GM13977 (cell line): Measurements from ENCODE around the gene RIPOR2.

Experiments
- DNase-seq: peaks from one replicate; pipeline ENCODE4 v3.0.0; 2012; ENCODE audit warnings: low spot score
- in situ Hi-C: fragments of 300-500 bp; cut with MboI; formaldehyde crosslinking; loops from one replicate; pipeline ENCODE4 v1.12.0; 2022; ENCODE audit warnings: low sequenced_read_pairs, low pct_unique_long_range_greater_than_20kb, mixed read lengths, inconsistent platforms; ENCODE audit not compliant: unreplicated experiment
- TF ChIP-seq, protein P1 (sequence below): IDR thresholded peaks from 2 replicates; pipeline ENCODE4 v1.5.1; 2012; ENCODE audit warnings: mild to moderate bottlenecking, control low read depth; ENCODE audit not compliant: insufficient read depth; ENCODE audit errors: extremely low read depth, missing control alignments

Gene RIPOR2

DNA sequence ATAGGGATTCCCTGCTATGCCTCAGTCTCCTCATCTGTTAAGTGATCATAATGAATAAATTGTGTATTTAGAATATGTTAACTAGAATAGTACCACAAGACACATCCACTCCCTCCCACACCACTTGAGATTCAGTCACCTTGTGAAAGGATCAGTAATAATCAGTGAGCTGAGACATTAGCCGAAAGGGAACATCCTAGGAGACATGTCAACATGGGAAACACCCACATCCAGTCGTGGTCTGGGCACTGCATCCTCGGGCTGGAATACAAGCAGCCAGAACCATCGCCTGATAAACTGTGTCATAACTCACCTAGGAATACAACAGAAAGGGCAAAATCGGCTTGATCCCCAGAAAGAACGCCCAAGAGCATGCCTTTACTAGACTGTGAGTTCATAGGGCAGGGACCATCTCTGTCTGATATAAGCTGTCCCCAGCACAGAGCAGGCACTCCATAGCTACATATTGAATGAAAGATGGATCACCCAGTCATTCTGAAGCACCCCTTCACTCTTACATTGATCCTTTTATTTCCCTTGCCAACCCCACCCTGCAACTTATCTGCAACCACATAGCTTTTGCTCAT, 23.9 kb downstream of the RIPOR2 start:
- no peak for DNase-seq
- TF ChIP-seq, protein P1, sequence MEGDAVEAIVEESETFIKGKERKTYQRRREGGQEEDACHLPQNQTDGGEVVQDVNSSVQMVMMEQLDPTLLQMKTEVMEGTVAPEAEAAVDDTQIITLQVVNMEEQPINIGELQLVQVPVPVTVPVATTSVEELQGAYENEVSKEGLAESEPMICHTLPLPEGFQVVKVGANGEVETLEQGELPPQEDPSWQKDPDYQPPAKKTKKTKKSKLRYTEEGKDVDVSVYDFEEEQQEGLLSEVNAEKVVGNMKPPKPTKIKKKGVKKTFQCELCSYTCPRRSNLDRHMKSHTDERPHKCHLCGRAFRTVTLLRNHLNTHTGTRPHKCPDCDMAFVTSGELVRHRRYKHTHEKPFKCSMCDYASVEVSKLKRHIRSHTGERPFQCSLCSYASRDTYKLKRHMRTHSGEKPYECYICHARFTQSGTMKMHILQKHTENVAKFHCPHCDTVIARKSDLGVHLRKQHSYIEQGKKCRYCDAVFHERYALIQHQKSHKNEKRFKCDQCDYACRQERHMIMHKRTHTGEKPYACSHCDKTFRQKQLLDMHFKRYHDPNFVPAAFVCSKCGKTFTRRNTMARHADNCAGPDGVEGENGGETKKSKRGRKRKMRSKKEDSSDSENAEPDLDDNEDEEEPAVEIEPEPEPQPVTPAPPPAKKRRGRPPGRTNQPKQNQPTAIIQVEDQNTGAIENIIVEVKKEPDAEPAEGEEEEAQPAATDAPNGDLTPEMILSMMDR = no peak
- in situ Hi-C loops = no loop called here

DNA sequence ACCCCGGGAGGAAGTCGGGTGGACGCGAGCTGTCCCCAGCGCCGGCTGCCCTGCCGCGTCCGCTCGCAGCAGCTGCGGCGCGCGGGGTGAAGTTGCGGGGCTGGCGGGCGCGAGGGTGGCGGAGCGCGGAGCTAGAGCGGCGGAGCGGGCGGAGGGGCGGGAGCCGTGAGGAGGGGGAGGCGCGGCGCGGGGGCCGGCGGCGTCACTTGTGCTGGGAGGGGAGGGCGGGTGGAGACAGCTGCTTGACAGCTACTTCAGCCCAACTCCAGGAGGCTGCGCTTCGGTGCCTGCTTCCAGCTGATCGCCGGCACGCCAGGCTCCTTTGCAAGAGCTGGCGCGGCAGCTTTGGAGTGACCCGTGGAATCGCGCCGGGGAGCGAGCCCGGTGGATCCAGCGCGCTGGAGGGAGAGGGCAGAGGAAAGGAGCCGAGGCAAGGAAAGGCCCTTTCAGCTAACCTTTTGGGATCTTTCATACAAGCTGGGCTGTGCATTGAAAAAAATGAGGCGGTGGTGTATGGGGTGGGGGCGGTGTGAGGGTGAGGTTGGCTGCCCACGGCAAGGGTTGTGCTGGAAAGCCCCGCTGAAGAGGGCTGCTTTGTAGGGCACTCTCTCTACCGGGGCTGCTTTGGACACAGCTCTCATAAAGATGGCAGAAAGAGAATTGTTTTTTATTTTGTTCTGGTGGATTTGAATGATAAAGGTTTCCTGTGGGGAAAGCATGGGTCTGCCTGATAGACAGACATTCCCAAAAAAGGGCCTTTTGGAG, 24.6 kb downstream of the RIPOR2 start:
- TF ChIP-seq, protein P1 = no peak
- peak; percentile 44 for DNase-seq
- in situ Hi-C loops = no loop called here

DNA sequence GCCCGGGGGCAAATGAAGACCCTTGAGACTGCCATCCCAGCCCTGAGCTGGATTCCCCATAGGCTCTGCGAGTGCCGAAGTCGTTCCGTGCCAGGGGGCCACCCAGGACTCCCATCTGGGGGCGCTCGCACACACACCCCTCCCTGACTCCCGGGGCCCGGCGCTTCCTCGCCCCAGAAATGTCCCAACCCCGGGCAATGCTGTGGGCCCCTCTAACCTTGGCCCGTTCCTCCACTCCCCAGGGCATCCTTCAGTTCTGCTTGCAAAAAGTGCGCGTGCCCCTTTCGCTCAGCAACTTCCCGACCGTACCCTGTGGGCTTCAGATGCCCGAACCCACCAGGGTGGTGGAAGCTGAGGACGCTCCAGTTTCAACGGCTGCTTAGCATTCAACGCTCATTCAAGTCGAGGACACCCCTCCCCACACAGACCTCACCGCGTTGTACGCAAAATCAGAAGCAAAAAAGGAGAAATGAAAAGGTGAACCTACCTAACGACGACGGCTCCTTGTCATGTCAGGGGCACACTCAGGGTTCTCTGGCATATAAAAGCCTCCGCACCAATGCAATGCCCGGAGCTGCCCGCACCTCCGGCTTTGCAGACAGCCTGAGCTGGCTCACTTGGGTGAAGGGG, 25.3 kb downstream of the RIPOR2 start:
- in situ Hi-C loops = no loop called here
- DNase-seq = peak; percentile 48
- TF ChIP-seq, protein P1 = peak; percentile 44

DNA sequence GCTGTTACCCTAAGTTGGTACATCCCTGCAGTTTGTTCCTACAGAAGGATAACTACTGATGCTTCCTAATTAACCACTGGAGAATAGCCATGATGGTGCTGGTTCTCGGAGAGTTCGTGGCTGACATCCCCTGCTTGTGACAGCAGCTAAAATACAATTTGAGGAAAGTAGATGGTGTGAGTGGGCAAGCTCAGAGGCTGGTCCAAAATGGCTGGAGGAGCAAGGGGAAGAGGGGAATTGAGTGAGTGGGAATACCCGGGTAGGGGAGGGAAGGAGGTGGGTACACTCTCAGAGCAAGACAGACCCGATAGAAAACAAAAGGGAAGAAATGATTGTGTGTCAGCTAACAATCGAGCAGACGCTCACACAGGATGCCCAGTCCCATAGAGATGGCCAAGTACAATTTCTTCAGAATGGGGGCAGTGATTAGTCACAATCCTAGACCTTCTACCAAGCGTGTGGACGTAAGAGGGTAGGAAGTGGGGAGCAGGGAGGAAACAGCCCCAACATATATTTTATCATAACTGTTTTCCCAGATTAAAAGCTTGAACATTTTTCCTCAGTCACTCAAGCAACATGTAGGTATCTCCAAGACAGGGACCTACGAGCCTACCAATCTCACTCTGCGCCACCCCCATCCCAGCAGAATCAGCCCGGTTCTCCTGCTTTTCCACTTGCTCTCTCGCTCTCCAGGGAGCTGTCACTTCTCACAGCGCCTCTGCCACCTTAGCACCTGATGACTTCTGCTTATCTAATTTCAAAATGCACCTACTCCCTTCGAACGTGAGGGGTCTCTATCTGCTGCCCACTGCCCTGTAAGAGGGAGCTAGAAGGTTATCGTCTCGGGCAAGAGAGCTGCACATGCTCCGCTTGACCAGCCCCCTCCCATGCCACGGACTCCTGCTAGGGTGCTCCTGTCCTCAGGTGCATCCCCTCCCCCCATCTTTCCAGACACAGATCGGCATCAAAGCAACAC, 26.2 kb downstream of the RIPOR2 start:
- DNase-seq = no peak
- in situ Hi-C loops = no loop called here
- TF ChIP-seq, protein P1 = no peak

DNA sequence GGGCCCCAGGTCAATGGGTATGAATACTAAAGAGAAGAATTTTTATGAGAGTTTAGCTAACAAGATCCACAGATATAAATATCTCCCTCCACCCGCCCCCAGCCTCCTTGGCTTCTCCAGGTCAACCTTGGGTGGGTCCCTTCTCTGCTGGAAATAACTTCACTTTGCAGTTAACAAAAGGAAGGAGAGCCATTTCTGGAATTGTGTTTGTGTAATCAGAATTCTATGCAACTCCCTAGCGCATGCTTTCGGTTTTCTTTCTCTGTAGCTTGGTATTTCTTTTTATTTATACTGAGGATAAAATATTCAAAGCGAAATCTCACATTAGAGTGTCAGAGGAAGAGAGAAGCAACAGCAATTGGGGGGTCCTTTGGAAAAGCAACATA, 27.1 kb downstream of the RIPOR2 start:
- TF ChIP-seq, protein P1 = no peak
- DNase-seq = no peak
- in situ Hi-C loops = no loop called here
